ENCODE data around the gene MOB3B. TPM values are rescaled to one million over a fixed set of nuclear protein-coding genes. Genes with fewer than 3 reads are reported as not detected.
"Not testable (repeated sequence)": the region's sequence is repeated elsewhere in the genome, so short reads cannot be mapped to it uniquely, and the experiment has no call there.

Gene MOB3B
- total RNA-seq, 4 donors from 2014 or later: 8.2 to 16.5 (median 10.5) TPM

GRCh38 chr9:27422279-27422834 lies 107.3 kb downstream of the MOB3B start:
- no peak for DNase-seq (ENCODE audit: low spot score in 2 of 2)
- intact Hi-C loops (cut with DNase I; ENCODE audit: low total_unique reads): no loop called here
- no peak for TF ChIP-seq CTCF (IDR thresholded peaks at IDR 0.05)
- TF ChIP-seq POLR2A (IDR thresholded peaks at IDR 0.05): no peak
- 26 to 75% methylated on average over 1 of the region's 1 CpG for WGBS, 2 donors
- no peak overlapping the region for H3K4me3 ChIP-seq (ENCODE audit: low read depth, poor library complexity, severe bottlenecking)

GRCh38 chr9:27421577-27421976 lies 108.0 kb downstream of the MOB3B start:
- TF ChIP-seq POLR2A (IDR thresholded peaks at IDR 0.05) (no peak), CTCF (IDR thresholded peaks at IDR 0.05) (no peak)
- DNase-seq (ENCODE audit: low spot score in 2 of 2): no peak
- no peak overlapping the region for H3K4me3 ChIP-seq (ENCODE audit: low read depth, poor library complexity, severe bottlenecking)
- 66 to 79% methylated on average over 2 of the region's 2 CpGs for WGBS, 2 donors
- intact Hi-C loops (cut with DNase I; ENCODE audit: low total_unique reads): no loop called here

- H3K4me3 ChIP-seq (ENCODE audit: low read depth, poor library complexity, severe bottlenecking); intact Hi-C loops (cut with DNase I; ENCODE audit: low total_unique reads); DNase-seq (ENCODE audit: low spot score in 2 of 2): not testable (repeated sequence)
- WGBS, 2 donors: 90 to 94% methylated on average over 3 of the region's 3 CpGs
These were observed 110.1 kb downstream of the MOB3B start for GRCh38 chr9:27419558-27419957.

- DNase-seq (ENCODE audit: low spot score in 2 of 2): no peak
- no peak for TF ChIP-seq POLR2A (IDR thresholded peaks at IDR 0.05)
- intact Hi-C loops (cut with DNase I; ENCODE audit: low total_unique reads): no loop called here
- 35 to 41% methylated on average over 4 of the region's 4 CpGs for WGBS, 2 donors
- H3K4me3 ChIP-seq (ENCODE audit: low read depth, poor library complexity, severe bottlenecking): no peak overlapping the region
These were observed 115.3 kb downstream of the MOB3B start for GRCh38 chr9:27414220-27414761.

- no peak for DNase-seq (ENCODE audit: low spot score in 2 of 2)
- WGBS, 2 donors: 21 to 31% methylated on average over 6 of the region's 6 CpGs
These were observed 115.9 kb downstream of the MOB3B start for GRCh38 chr9:27413511-27414219.

GRCh38 chr9:27412963-27413362 lies 116.7 kb downstream of the MOB3B start:
- intact Hi-C loops (cut with DNase I; ENCODE audit: low total_unique reads): no loop called here
- no peak for DNase-seq (ENCODE audit: low spot score in 2 of 2)
- no peak overlapping the region for H3K4me3 ChIP-seq (ENCODE audit: low read depth, poor library complexity, severe bottlenecking)
- TF ChIP-seq POLR2A (IDR thresholded peaks at IDR 0.05) (no peak), CTCF (IDR thresholded peaks at IDR 0.05) (no peak)
- WGBS, 2 donors: 9 to 36% methylated on average over 2 of the region's 2 CpGs

More at GRCh38 chr9:27413511-27414219, 115.9 kb downstream of the MOB3B start:
- intact Hi-C loops (cut with DNase I; ENCODE audit: low total_unique reads): no loop called here
- TF ChIP-seq CTCF (IDR thresholded peaks at IDR 0.05) (no peak), POLR2A (IDR thresholded peaks at IDR 0.05) (no peak)
- no peak overlapping the region for H3K4me3 ChIP-seq (ENCODE audit: low read depth, poor library complexity, severe bottlenecking)
